NCI-H69 (cell line): Measurements from ENCODE around the gene KRT3.

Experiments used
- DNase-seq: peaks from one replicate; lab custom pipeline; 2025; lab: John Stamatoyannopoulos, UW

The KRT3 gene

GRCh38 chr12:52813885-52814709 is 18.2 kb upstream of the KRT3 start, which contains the start of gene KRT4:
Gene KRT4 (minus strand): TSS chr12:52814116. CDS start chr12:52814058, 58 bp downstream.
- peak; percentile 41 for DNase-seq

GRCh38 chr12:52813203-52813819 is 17.4 kb upstream of the KRT3 start:
- DNase-seq, result no peak

- DNase-seq, result no peak
These were observed 16.8 kb upstream of the KRT3 start for GRCh38 chr12:52812749-52813148.

GRCh38 chr12:52812073-52812400 is 16.1 kb upstream of the KRT3 start:
- DNase-seq, result no peak

GRCh38 chr12:52811191-52812072 is 15.5 kb upstream of the KRT3 start:
- DNase-seq, result no peak

- no peak for DNase-seq
These were observed 14.6 kb upstream of the KRT3 start for GRCh38 chr12:52810554-52810953.

- no peak for DNase-seq
These were observed 13.2 kb upstream of the KRT3 start for GRCh38 chr12:52809166-52809565.

GRCh38 chr12:52808573-52809160 is 12.8 kb upstream of the KRT3 start:
- no peak for DNase-seq

- DNase-seq, result no peak
These were observed 11.9 kb upstream of the KRT3 start for GRCh38 chr12:52807544-52808470.

GRCh38 chr12:52806821-52807543 is 11.1 kb upstream of the KRT3 start:
- DNase-seq, result no peak

GRCh38 chr12:52806169-52806811 is 10.4 kb upstream of the KRT3 start:
- no peak for DNase-seq

- no peak for DNase-seq
These were observed 9.8 kb upstream of the KRT3 start for GRCh38 chr12:52805739-52806138.

- DNase-seq, result peak; percentile 41
These were observed 9.1 kb upstream of the KRT3 start for GRCh38 chr12:52805000-52805399.

GRCh38 chr12:52802442-52802841 is 6.5 kb upstream of the KRT3 start:
- DNase-seq, result no peak

GRCh38 chr12:52801773-52802172 is 5.9 kb upstream of the KRT3 start:
- DNase-seq, result no peak

GRCh38 chr12:52800259-52800917 is 4.5 kb upstream of the KRT3 start:
- no peak for DNase-seq

GRCh38 chr12:52799505-52800211 is 3.7 kb upstream of the KRT3 start:
- no peak for DNase-seq

- no peak for DNase-seq
These were observed 3.0 kb upstream of the KRT3 start for GRCh38 chr12:52798671-52799504.
